ENCODE measurements around the gene NPR1. TPM values are rescaled to one million over a fixed set of nuclear protein-coding genes. Genes with fewer than 3 reads are reported as not detected.

Gene NPR1
- total RNA-seq, 4 donors from 2014 or later = 87.3 to 203 (median 120) TPM

GRCh38 chr1:153688736-153689328 is 10.3 kb downstream of the NPR1 start:
- ATAC-seq (ENCODE audit: low FRiP score) = no peak
- TF ChIP-seq CTCF (IDR thresholded peaks at IDR 0.05) = no peak
- DNase-seq (ENCODE audit: low spot score) = no peak

GRCh38 chr1:153693466-153693865 is 15.0 kb downstream of the NPR1 start:
- no peak for TF ChIP-seq CTCF (IDR thresholded peaks at IDR 0.05)
- no peak for ATAC-seq (ENCODE audit: low FRiP score)
- DNase-seq (ENCODE audit: low spot score) = no peak

DNA sequence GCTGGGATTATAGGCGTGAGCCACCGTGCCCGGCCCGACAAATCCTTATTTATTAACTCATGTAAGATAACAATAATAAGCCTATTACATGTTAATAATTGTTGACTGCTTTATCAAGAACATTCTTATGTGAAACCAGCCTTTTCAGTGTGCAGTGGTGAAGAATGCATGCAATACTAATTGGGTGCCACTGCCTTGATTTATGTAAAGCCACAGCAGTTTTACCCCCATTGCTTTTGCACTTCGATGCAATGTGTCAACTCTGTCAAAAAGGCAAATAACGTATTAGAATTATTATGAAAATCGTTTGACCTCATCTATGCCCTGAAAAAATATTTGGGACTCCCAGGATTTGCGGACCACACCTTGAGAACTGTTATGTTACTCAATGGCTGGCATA is 18.3 kb downstream of the NPR1 start:
- DNase-seq (ENCODE audit: low spot score) = no peak
- no peak for TF ChIP-seq CTCF (IDR thresholded peaks at IDR 0.05)
- no peak for ATAC-seq (ENCODE audit: low FRiP score)

- peak; percentile 79 for ATAC-seq (ENCODE audit: low FRiP score)
- peak; percentile 70 for DNase-seq (ENCODE audit: low spot score)
- no peak for TF ChIP-seq CTCF (IDR thresholded peaks at IDR 0.05)
Observed at GRCh38 chr1:153697191-153698019, 18.9 kb downstream of the NPR1 start.

GRCh38 chr1:153698020-153698922 is 19.8 kb downstream of the NPR1 start:
- TF ChIP-seq CTCF (IDR thresholded peaks at IDR 0.05) = no peak
- DNase-seq (ENCODE audit: low spot score) = no peak
- ATAC-seq (ENCODE audit: low FRiP score) = peak; percentile 68

- ATAC-seq (ENCODE audit: low FRiP score) = peak; percentile 68
- no peak for DNase-seq (ENCODE audit: low spot score)
- TF ChIP-seq CTCF (IDR thresholded peaks at IDR 0.05) = no peak
Observed at GRCh38 chr1:153698923-153699714, 20.6 kb downstream of the NPR1 start.

All from omental fat pad (tissue), 4 donors.